Measurements from ENCODE around the gene UBE2N. TPM values are rescaled to one million over a fixed set of nuclear protein-coding genes. Genes with fewer than 3 reads are reported as not detected.

Gene UBE2N
- total RNA-seq, 1 experiment from 2014 or later = 145 TPM

- peak; percentile 21 for DNase-seq (ENCODE audit: low read depth)
Measured at GRCh38 chr12:93379981-93380361, 61.8 kb downstream of the UBE2N start.

GRCh38 chr12:93379326-93379980 is 62.3 kb downstream of the UBE2N start:
- DNase-seq (ENCODE audit: low read depth) = peak; percentile 21

GRCh38 chr12:93378998-93379325 is 62.8 kb downstream of the UBE2N start:
- no peak for DNase-seq (ENCODE audit: low read depth)

GRCh38 chr12:93378196-93378997 is 63.4 kb downstream of the UBE2N start:
- peak; percentile 70 for DNase-seq (ENCODE audit: low read depth)

- DNase-seq (ENCODE audit: low read depth) = peak; percentile 90
Measured at GRCh38 chr12:93377252-93378195, 64.2 kb downstream of the UBE2N start, which contains the start of gene NUDT4. Gene NUDT4, plus strand, starts transcription at chr12:93377925. Its CDS starts 398 bp downstream, at chr12:93378323.

GRCh38 chr12:93376436-93377251 is 65.1 kb downstream of the UBE2N start:
- peak; percentile 31 for DNase-seq (ENCODE audit: low read depth)

- no peak for DNase-seq (ENCODE audit: low read depth)
Measured at GRCh38 chr12:93375906-93376305, 65.8 kb downstream of the UBE2N start.

- no peak for DNase-seq (ENCODE audit: low read depth)
Measured at GRCh38 chr12:93373961-93374656, 67.6 kb downstream of the UBE2N start.

- DNase-seq (ENCODE audit: low read depth) = no peak
Measured at GRCh38 chr12:93370947-93371346, 70.8 kb downstream of the UBE2N start.

GRCh38 chr12:93369505-93369904 is 72.2 kb downstream of the UBE2N start:
- DNase-seq (ENCODE audit: low read depth) = no peak

- DNase-seq (ENCODE audit: low read depth) = no peak
Measured at GRCh38 chr12:93368766-93369165, 73.0 kb downstream of the UBE2N start.

GRCh38 chr12:93366422-93366821 is 75.3 kb downstream of the UBE2N start:
- DNase-seq (ENCODE audit: low read depth) = no peak

GRCh38 chr12:93365616-93366405 is 75.9 kb downstream of the UBE2N start:
- DNase-seq (ENCODE audit: low read depth) = no peak

GRCh38 chr12:93363841-93364297 is 77.9 kb downstream of the UBE2N start:
- no peak for DNase-seq (ENCODE audit: low read depth)

GRCh38 chr12:93361151-93361919 is 80.4 kb downstream of the UBE2N start:
- peak; percentile 66 for DNase-seq (ENCODE audit: low read depth)

- no peak for DNase-seq (ENCODE audit: low read depth)
Measured at GRCh38 chr12:93360688-93361087, 81.1 kb downstream of the UBE2N start.

GRCh38 chr12:93358821-93359220 is 82.9 kb downstream of the UBE2N start:
- DNase-seq (ENCODE audit: low read depth) = no peak

- DNase-seq (ENCODE audit: low read depth) = no peak
Measured at GRCh38 chr12:93358058-93358457, 83.7 kb downstream of the UBE2N start.

- no peak for DNase-seq (ENCODE audit: low read depth)
Measured at GRCh38 chr12:93356214-93356613, 85.5 kb downstream of the UBE2N start.

All from M059J (cell line).